ENCODE data around the gene SPAG7.

DNA sequence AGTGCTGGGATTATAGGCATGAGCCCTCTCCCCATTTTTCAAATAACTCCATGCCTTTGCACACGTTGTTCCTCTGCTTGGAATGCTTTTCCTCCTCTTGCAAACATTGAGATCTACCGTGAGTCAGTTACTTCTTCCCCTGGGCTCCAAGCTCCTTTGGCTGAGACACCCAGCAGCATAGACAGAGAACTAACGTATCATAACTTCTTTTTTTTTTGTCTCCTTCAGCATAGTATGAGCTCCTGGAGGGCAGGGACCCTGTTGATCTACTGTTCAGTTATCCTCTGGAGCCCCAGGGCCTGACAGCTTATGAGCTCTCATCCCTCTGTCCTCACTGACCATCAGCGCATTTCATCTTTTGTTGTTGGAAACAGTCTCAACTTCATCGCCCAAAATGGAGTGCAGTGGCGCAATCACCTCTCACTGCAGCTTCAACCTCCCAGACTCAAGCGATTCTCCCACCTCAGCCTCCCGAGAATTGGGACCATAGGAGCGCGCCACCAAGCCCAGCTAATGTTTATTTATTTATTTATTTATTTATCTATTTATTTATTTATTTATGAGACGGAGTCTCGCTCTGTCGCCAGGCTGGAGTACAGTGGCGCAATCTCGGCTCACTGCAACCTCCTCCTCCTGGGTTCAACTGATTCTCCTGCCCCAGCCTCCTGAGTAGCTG lies 2.2 kb downstream of the SPAG7 start:
- TF ChIP-seq POLR2A (IDR thresholded peaks at IDR 0.05; ENCODE audit: low read depth, low read length) (no peak), TAF1 (IDR thresholded peaks at IDR 0.05; ENCODE audit: borderline replicate concordance, low read depth, low read length) (no peak), POLR2AphosphoS5 (IDR thresholded peaks at IDR 0.05; ENCODE audit: low read depth, low read length) (no peak)

Data from GM12892 (cell line).